Erythroblast (primary cell): ENCODE results near the gene MOB3A.

Experiments used
- GATA1 ChIP-seq: IDR thresholded peaks from 2 replicates; pipeline ENCODE4 v1.6.1; 2011; ENCODE audit warnings: low read depth, mild to moderate bottlenecking, control low read depth, low read length, moderate library complexity
- POLR2A ChIP-seq: IDR thresholded peaks from 2 replicates; pipeline ENCODE4 v1.6.1; 2011; ENCODE audit warnings: mild to moderate bottlenecking, low read length

GRCh38 chr19:2138061-2138728 is 42.1 kb upstream of the MOB3A start:
- TF ChIP-seq POLR2A = no peak
- no peak for TF ChIP-seq GATA1
